NB4 (cell line): Measurements from ENCODE around the gene NUP107.

Source experiments
- MYC ChIP-seq: IDR thresholded peaks from 2 replicates; pipeline ENCODE4 v1.6.1; 2011; ENCODE audit warnings: low read depth, low read length
- POLR2A ChIP-seq: IDR thresholded peaks from 2 replicates; pipeline ENCODE4 v1.6.1; 2011; ENCODE audit warnings: mild to moderate bottlenecking; ENCODE audit not compliant: insufficient read length; ENCODE audit errors: extremely low read depth
- TF ChIP-seq, protein P1 (sequence below): IDR thresholded peaks from one replicate; pipeline ENCODE4 v1.5.1; 2012; ENCODE audit warnings: low read depth, low read length

DNA sequence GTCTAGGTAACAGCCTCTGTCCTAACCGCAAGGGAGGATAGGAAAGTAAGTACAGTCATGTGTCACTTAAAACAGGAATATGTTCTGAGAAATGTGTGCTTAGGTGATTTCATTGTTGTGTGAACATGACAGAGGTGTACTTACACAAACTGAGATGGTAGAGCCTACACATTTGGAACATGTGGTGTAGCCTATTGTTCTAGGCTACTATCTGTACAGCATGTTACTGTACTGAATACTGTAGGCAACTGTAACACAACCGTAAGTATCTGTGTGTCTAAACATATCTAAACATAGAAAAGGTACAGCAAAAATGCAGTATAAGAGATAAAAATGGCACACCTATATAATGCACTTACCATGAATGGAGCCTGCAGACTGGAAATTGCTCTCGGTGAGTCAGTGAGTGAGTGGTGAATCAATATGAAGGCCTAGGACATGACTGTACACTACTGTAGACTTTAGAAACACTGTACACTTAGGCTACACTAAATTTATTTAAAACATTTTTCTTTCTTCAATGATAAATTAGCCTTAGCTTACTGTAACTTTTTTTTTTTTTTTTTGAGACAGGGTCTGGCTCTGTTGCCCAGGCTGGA lies 108.0 kb downstream of the NUP107 start:
- TF ChIP-seq, protein P1, sequence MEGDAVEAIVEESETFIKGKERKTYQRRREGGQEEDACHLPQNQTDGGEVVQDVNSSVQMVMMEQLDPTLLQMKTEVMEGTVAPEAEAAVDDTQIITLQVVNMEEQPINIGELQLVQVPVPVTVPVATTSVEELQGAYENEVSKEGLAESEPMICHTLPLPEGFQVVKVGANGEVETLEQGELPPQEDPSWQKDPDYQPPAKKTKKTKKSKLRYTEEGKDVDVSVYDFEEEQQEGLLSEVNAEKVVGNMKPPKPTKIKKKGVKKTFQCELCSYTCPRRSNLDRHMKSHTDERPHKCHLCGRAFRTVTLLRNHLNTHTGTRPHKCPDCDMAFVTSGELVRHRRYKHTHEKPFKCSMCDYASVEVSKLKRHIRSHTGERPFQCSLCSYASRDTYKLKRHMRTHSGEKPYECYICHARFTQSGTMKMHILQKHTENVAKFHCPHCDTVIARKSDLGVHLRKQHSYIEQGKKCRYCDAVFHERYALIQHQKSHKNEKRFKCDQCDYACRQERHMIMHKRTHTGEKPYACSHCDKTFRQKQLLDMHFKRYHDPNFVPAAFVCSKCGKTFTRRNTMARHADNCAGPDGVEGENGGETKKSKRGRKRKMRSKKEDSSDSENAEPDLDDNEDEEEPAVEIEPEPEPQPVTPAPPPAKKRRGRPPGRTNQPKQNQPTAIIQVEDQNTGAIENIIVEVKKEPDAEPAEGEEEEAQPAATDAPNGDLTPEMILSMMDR: no peak
- TF ChIP-seq POLR2A (no peak), MYC (no peak)
